HCT116 (cell line): ENCODE measurements around the gene RAI1. TPM values are rescaled to one million over a fixed set of nuclear protein-coding genes. Genes with fewer than 3 reads are reported as not detected.

Experiments
- ATAC-seq: fragments of 200-7000 bp; cut with Tn5 transposase; 2 replicates; pipeline ENCODE4 v1.9.1; 2020; ENCODE audit warnings: mild to moderate bottlenecking, moderate library complexity
- BruUV-seq: library from RNA; stranded (reverse); fragments of 400-500 nt; replicated peaks from 2 replicates; lab custom pipeline; 2021; lab: Mats Ljungman, UMichigan
- CTCF ChIA-PET: fragments of 300-600 bp; sonication (Branson Sonifier 250); formaldehyde crosslinking; loops from one replicate; lab custom pipeline; 2021; ENCODE audit warnings: antibody characterized with exemption; lab: Charles Lee
- POLR2A ChIA-PET: fragments of 300-600, 350-600 bp; sonication (Branson Sonifier 250); formaldehyde crosslinking; loops from one replicate; lab custom pipeline; 2021; ENCODE audit warnings: antibody characterized with exemption; lab: Charles Lee
- RAD21 ChIA-PET, 2 experiments: fragments of 300-600 bp; sonication (Branson Sonifier 250); formaldehyde crosslinking; loops; one replicate each; lab custom pipeline; 2023; ENCODE audit warnings: low total read pairs in 2 of 2; ENCODE audit not compliant: uncharacterized antibody in 2 of 2, unreplicated experiment in 2 of 2, low non-redundant PET in 1 of 2; lab: Charles Lee
- DNase-seq: peaks from one replicate; pipeline ENCODE4 v3.0.0-alpha.2; 2010; ENCODE audit warnings: low read depth, low spot score
- H2AFZ ChIP-seq: fragments of 200-600 bp; shearing (Covaris generic), sonication (generic); 2 replicates; pipeline ENCODE4 v1.6.1; 2017; ENCODE audit warnings: low read depth, mixed run types, mixed read lengths, antibody characterized with exemption, low read length; ENCODE audit not compliant: poor library complexity, severe bottlenecking
- H3K27ac ChIP-seq: 2 replicates; pipeline ENCODE4 v1.5.1; 2012; ENCODE audit warnings: low read depth, low read length
- H3K27me3 ChIP-seq: fragments of 200-600 bp; sonication (generic); 2 replicates; pipeline ENCODE4 v1.6.1; 2016; ENCODE audit warnings: mixed run types, low read length, mixed read lengths; ENCODE audit not compliant: insufficient read depth
- H3K36me3 ChIP-seq, 2 experiments: fragments of 200-500 bp in 1 of 2; fragments of 200-600 bp in 1 of 2; sonication (Bioruptor generic) in 1 of 2; sonication (generic) in 1 of 2; 2 replicates each; pipeline versions ENCODE4 v1.5.1 to v1.6.1; 2014 to 2016; ENCODE audit warnings: low read length in 2 of 2, inconsistent platforms in 1 of 2, mixed read lengths in 1 of 2, mixed run types in 1 of 2; ENCODE audit not compliant: insufficient read depth in 2 of 2, control insufficient read depth in 1 of 2
- H3K4me1 ChIP-seq, 2 experiments: fragments of 200-600 bp in 1 of 2; sonication (generic) in 1 of 2; 2 replicates each; pipeline versions ENCODE4 v1.5.1 to v1.6.1; 2012 to 2017; ENCODE audit warnings: low read length in 2 of 2, inconsistent platforms in 1 of 2, mild to moderate bottlenecking in 1 of 2, mixed read lengths in 1 of 2, mixed run types in 1 of 2, moderate library complexity in 1 of 2; ENCODE audit not compliant: insufficient read depth in 2 of 2, control insufficient read depth in 1 of 2
- H3K4me2 ChIP-seq: fragments of 200-600 bp; sonication (generic); 2 replicates; pipeline ENCODE4 v1.6.1; 2017; ENCODE audit warnings: mixed run types, low read length, mixed read lengths
- H3K4me3 ChIP-seq, 2 experiments: fragments of 200-600 bp in 1 of 2; sonication (generic) in 1 of 2; replicated peaks in 1 of 2; 2 replicates each; pipeline ENCODE4 v1.5.1; 2011 to 2016; ENCODE audit warnings: low read length in 2 of 2, control low read depth in 1 of 2, low read depth in 1 of 2, mild to moderate bottlenecking in 1 of 2, mixed read lengths in 1 of 2, mixed run types in 1 of 2
- H3K79me2 ChIP-seq: fragments of 200-600 bp; sonication (generic); 2 replicates; pipeline ENCODE4 v1.6.1; 2017; ENCODE audit warnings: mild to moderate bottlenecking, mixed run types, low read length, moderate library complexity, mixed read lengths; ENCODE audit not compliant: insufficient read depth
- H3K9ac ChIP-seq: fragments of 200-600 bp; sonication (generic); 2 replicates; pipeline ENCODE4 v1.6.1; 2016; ENCODE audit warnings: low read length, mixed read lengths
- H3K9me2 ChIP-seq: fragments of 200-600 bp; sonication (generic), shearing (Covaris generic); 2 replicates; pipeline ENCODE4 v1.6.1; 2017; ENCODE audit warnings: mixed run types, mild to moderate bottlenecking, moderate library complexity; ENCODE audit not compliant: insufficient read depth
- H3K9me3 ChIP-seq, 2 experiments: fragments of 200-500 bp in 1 of 2; fragments of 200-600 bp in 1 of 2; sonication (Bioruptor generic) in 1 of 2; sonication (generic) in 1 of 2; 2 replicates each; pipeline ENCODE4 v1.6.1; 2014 to 2017; ENCODE audit warnings: low read length in 2 of 2, mixed read lengths in 2 of 2, inconsistent platforms in 1 of 2, low read depth in 1 of 2, mild to moderate bottlenecking in 1 of 2, mixed run types in 1 of 2, moderate library complexity in 1 of 2; ENCODE audit not compliant: control insufficient read depth in 1 of 2, insufficient read depth in 1 of 2
- H4K20me1 ChIP-seq: fragments of 200-600 bp; sonication (generic), shearing (Covaris generic); 2 replicates; pipeline ENCODE4 v1.6.1; 2017; ENCODE audit warnings: mixed run types, mild to moderate bottlenecking, moderate library complexity; ENCODE audit not compliant: insufficient read depth
- CBX3 ChIP-seq: IDR thresholded peaks from 2 replicates; pipeline ENCODE4 v1.6.1; 2012; ENCODE audit warnings: low read depth
- EGR1 ChIP-seq: IDR thresholded peaks from 2 replicates; pipeline ENCODE4 v1.6.1; 2012; ENCODE audit warnings: low read depth
- ELF1 ChIP-seq: IDR thresholded peaks from 2 replicates; pipeline ENCODE4 v1.6.1; 2012; ENCODE audit warnings: low read depth, borderline replicate concordance
- EZH2 ChIP-seq: fragments of 200-600 bp; sonication (generic); IDR thresholded peaks from 2 replicates; pipeline ENCODE4 v1.6.1; 2017; ENCODE audit warnings: antibody characterized with exemption, mixed run types
- EZH2phosphoT487 ChIP-seq: fragments of 200-600 bp; IDR thresholded peaks from 2 replicates; pipeline ENCODE4 v1.6.1; 2018; ENCODE audit warnings: antibody characterized with exemption, borderline replicate concordance
- FOSL1 ChIP-seq: IDR thresholded peaks from 2 replicates; pipeline ENCODE4 v1.6.1; 2012; ENCODE audit warnings: low read depth
- POLR2A ChIP-seq: IDR thresholded peaks from 2 replicates; pipeline ENCODE4 v1.7.0; 2011; ENCODE audit warnings: borderline replicate concordance; ENCODE audit not compliant: insufficient read depth, insufficient read length; ENCODE audit errors: extremely low read depth
- POLR2AphosphoS5 ChIP-seq: IDR thresholded peaks from 2 replicates; pipeline ENCODE4 v1.6.1; 2011; ENCODE audit warnings: mild to moderate bottlenecking, low read depth, low read length, moderate library complexity
- RAD21 ChIP-seq: IDR thresholded peaks from 2 replicates; pipeline ENCODE4 v1.6.1; 2012; ENCODE audit warnings: low read depth, mild to moderate bottlenecking
- YY1 ChIP-seq: IDR thresholded peaks from 2 replicates; pipeline ENCODE4 v1.6.1; 2011; ENCODE audit warnings: low read length, low read depth, moderate library complexity, mild to moderate bottlenecking; ENCODE audit not compliant: insufficient replicate concordance; ENCODE audit errors: extremely low read depth
- ZFX ChIP-seq: fragments of 450-650 bp; IDR thresholded peaks from 2 replicates; pipeline ENCODE4 v1.6.1; 2017
- intact Hi-C: fragments of 100-400 bp; cut with micrococcal nuclease; formaldehyde crosslinking; loops from 2 replicates; pipeline ENCODE4 v1.10.0; 2022
- total RNA-seq: library from RNA; stranded (reverse); gene quantifications from one replicate; pipeline ENCODE4 v1.2.1, GENCODE V29; 2021; ENCODE audit not compliant: unreplicated experiment
- TF ChIP-seq, protein P1 (sequence below), 3 experiments: fragments of 200-600 bp in 1 of 3; sonication (generic) in 1 of 3; IDR thresholded peaks in 2 of 3; conservative IDR thresholded peaks in 1 of 3; 2 replicates each; pipeline ENCODE4 v1.5.1; 2012 to 2017; ENCODE audit warnings: low read depth in 2 of 3, low read length in 2 of 3, antibody characterized with exemption in 1 of 3, borderline replicate concordance in 1 of 3, control low read depth in 1 of 3, mild to moderate bottlenecking in 1 of 3, mixed read lengths in 1 of 3, mixed run types in 1 of 3, moderate library complexity in 1 of 3; ENCODE audit not compliant: insufficient read depth in 1 of 3
- TF ChIP-seq, protein P2 (sequence below): IDR thresholded peaks from 2 replicates; pipeline ENCODE4 v1.6.1; 2012; ENCODE audit warnings: low read depth
- TF ChIP-seq, protein P3 (sequence below): IDR thresholded peaks from 2 replicates; pipeline ENCODE4 v1.6.1; 2012

The RAI1 gene
- total RNA-seq, 1 experiment from 2014 or later: 38.5 TPM

DNA sequence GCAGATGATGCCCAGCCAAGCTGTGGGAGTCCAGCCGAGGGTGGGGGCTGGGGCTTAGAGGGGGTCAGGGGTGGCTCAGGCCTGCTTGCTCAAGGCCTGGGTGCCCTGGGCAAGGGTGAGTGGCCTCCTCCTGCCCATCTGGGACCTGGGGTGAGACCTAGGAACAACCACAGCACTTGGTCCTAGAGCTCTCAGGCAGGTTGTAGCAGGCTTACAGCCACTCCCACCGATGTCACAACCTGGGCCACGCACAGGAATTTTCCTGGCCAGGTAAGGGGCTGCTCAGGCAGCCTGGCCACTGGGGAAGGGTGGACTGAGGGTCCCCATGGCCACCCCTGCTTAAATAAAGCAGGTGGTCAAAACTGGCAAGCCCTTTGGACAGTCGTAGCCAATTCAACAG lies 161.8 kb downstream of the RAI1 start:
- BruUV-seq: no TSS peak
- H3K79me2 ChIP-seq: no peaks in the 10 kb centered on the region
- no peak overlapping the region for H3K9ac ChIP-seq
- no peak overlapping the region for H2AFZ ChIP-seq
- no peak for ATAC-seq
- H3K27ac ChIP-seq: no peak overlapping the region
- no peaks in the 10 kb centered on the region for H4K20me1 ChIP-seq
- POLR2A ChIA-PET: no interaction called here
- H3K4me1 ChIP-seq: peaks cover 45 to 50% of the 10 kb centered on the region in 2 experiments
- H3K9me2 ChIP-seq: no peaks in the 10 kb centered on the region
- H3K4me2 ChIP-seq: no peak overlapping the region
- CTCF ChIA-PET: no interaction called here
- no peak for DNase-seq
- no peaks in the 10 kb centered on the region for H3K9me3 ChIP-seq
- TF ChIP-seq RAD21: no peak
- TF ChIP-seq ZFX: no peak
- TF ChIP-seq, protein P1, sequence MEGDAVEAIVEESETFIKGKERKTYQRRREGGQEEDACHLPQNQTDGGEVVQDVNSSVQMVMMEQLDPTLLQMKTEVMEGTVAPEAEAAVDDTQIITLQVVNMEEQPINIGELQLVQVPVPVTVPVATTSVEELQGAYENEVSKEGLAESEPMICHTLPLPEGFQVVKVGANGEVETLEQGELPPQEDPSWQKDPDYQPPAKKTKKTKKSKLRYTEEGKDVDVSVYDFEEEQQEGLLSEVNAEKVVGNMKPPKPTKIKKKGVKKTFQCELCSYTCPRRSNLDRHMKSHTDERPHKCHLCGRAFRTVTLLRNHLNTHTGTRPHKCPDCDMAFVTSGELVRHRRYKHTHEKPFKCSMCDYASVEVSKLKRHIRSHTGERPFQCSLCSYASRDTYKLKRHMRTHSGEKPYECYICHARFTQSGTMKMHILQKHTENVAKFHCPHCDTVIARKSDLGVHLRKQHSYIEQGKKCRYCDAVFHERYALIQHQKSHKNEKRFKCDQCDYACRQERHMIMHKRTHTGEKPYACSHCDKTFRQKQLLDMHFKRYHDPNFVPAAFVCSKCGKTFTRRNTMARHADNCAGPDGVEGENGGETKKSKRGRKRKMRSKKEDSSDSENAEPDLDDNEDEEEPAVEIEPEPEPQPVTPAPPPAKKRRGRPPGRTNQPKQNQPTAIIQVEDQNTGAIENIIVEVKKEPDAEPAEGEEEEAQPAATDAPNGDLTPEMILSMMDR (IDR thresholded peaks at IDR 0.05 in 2 of 3, conservative IDR thresholded peaks at IDR 0.05 in 1 of 3; ENCODE audit: borderline replicate concordance in 1 of 3, insufficient read depth in 1 of 3, low read depth in 2 of 3, low read length in 2 of 3): no peak
- TF ChIP-seq ELF1: no peak
- TF ChIP-seq POLR2AphosphoS5: no peak
- no peak for TF ChIP-seq YY1
- TF ChIP-seq EZH2: no peak
- no peak for TF ChIP-seq EGR1
- TF ChIP-seq EZH2phosphoT487: no peak
- TF ChIP-seq FOSL1: no peak
- TF ChIP-seq, protein P2, sequence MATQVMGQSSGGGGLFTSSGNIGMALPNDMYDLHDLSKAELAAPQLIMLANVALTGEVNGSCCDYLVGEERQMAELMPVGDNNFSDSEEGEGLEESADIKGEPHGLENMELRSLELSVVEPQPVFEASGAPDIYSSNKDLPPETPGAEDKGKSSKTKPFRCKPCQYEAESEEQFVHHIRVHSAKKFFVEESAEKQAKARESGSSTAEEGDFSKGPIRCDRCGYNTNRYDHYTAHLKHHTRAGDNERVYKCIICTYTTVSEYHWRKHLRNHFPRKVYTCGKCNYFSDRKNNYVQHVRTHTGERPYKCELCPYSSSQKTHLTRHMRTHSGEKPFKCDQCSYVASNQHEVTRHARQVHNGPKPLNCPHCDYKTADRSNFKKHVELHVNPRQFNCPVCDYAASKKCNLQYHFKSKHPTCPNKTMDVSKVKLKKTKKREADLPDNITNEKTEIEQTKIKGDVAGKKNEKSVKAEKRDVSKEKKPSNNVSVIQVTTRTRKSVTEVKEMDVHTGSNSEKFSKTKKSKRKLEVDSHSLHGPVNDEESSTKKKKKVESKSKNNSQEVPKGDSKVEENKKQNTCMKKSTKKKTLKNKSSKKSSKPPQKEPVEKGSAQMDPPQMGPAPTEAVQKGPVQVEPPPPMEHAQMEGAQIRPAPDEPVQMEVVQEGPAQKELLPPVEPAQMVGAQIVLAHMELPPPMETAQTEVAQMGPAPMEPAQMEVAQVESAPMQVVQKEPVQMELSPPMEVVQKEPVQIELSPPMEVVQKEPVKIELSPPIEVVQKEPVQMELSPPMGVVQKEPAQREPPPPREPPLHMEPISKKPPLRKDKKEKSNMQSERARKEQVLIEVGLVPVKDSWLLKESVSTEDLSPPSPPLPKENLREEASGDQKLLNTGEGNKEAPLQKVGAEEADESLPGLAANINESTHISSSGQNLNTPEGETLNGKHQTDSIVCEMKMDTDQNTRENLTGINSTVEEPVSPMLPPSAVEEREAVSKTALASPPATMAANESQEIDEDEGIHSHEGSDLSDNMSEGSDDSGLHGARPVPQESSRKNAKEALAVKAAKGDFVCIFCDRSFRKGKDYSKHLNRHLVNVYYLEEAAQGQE: no peak
- no peak for TF ChIP-seq POLR2A
- TF ChIP-seq, protein P3, sequence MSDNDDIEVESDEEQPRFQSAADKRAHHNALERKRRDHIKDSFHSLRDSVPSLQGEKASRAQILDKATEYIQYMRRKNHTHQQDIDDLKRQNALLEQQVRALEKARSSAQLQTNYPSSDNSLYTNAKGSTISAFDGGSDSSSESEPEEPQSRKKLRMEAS: no peak
- TF ChIP-seq CBX3: no peak
- intact Hi-C loops: no loop called here
- H3K36me3 ChIP-seq: no peaks in the 10 kb centered on the region
- H3K4me3 ChIP-seq: no peak overlapping the region
- RAD21 ChIA-PET: no interaction called here
- H3K27me3 ChIP-seq: no peaks in the 10 kb centered on the region
